Hematopoietic multipotent progenitor cell treated with erythropoietin and hydrocortisone succinate and interleukin-3 and kit ligand, for 4 days (in vitro differentiated cells): ENCODE measurements around the gene CDKN2AIPNL.

Experiments
- DNase-seq: peaks from one replicate; pipeline ENCODE4 v3.0.0-alpha.2; 2015

CDKN2AIPNL gene

GRCh38 chr5:134411546-134412266 is at the start of gene CDKN2AIPNL:
Gene CDKN2AIPNL (minus strand): TSS chr5:134411881. CDS start chr5:134411854, 27 bp downstream.
- DNase-seq, result peak; percentile 96

- DNase-seq, result no peak
These were observed 48.9 kb upstream of the CDKN2AIPNL start for GRCh38 chr5:134460551-134460950.

GRCh38 chr5:134459491-134459890 is 47.8 kb upstream of the CDKN2AIPNL start:
- DNase-seq, result no peak

- DNase-seq, result no peak
These were observed 47.3 kb upstream of the CDKN2AIPNL start for GRCh38 chr5:134459010-134459403.

- no peak for DNase-seq
These were observed 46.7 kb upstream of the CDKN2AIPNL start for GRCh38 chr5:134458234-134459009.

- DNase-seq, result no peak
These were observed 46.1 kb upstream of the CDKN2AIPNL start for GRCh38 chr5:134457801-134458200.

GRCh38 chr5:134456825-134457224 is 45.1 kb upstream of the CDKN2AIPNL start:
- no peak for DNase-seq

GRCh38 chr5:134455466-134455865 is 43.8 kb upstream of the CDKN2AIPNL start:
- no peak for DNase-seq

GRCh38 chr5:134453016-134453415 is 41.3 kb upstream of the CDKN2AIPNL start:
- no peak for DNase-seq

GRCh38 chr5:134451936-134452505 is 40.3 kb upstream of the CDKN2AIPNL start:
- peak; percentile 49 for DNase-seq

GRCh38 chr5:134451225-134451935 is 39.7 kb upstream of the CDKN2AIPNL start:
- DNase-seq, result no peak

GRCh38 chr5:134450374-134450773 is 38.7 kb upstream of the CDKN2AIPNL start:
- DNase-seq, result peak; percentile 64

GRCh38 chr5:134449167-134449566 is 37.5 kb upstream of the CDKN2AIPNL start:
- no peak for DNase-seq

- no peak for DNase-seq
These were observed 36.3 kb upstream of the CDKN2AIPNL start for GRCh38 chr5:134447815-134448520.

GRCh38 chr5:134446938-134447337 is 35.3 kb upstream of the CDKN2AIPNL start:
- DNase-seq, result no peak

GRCh38 chr5:134445856-134446818 is 34.5 kb upstream of the CDKN2AIPNL start:
- no peak for DNase-seq

GRCh38 chr5:134444941-134445471 is 33.3 kb upstream of the CDKN2AIPNL start:
- no peak for DNase-seq

GRCh38 chr5:134440201-134440755 is 28.6 kb upstream of the CDKN2AIPNL start:
- DNase-seq, result no peak

- DNase-seq, result no peak
These were observed 27.6 kb upstream of the CDKN2AIPNL start for GRCh38 chr5:134439210-134439654.

- no peak for DNase-seq
These were observed 27.0 kb upstream of the CDKN2AIPNL start for GRCh38 chr5:134438721-134439123.
